GM23338 (cell line): ENCODE results near the gene FGFR2.

Experiments
- CREB1 ChIP-seq: fragments of 250-450 bp; sonication (Bioruptor Pico); IDR thresholded peaks from 2 replicates; pipeline ENCODE4 v1.5.0; 2020; ENCODE audit warnings: low read depth, mild to moderate bottlenecking, moderate library complexity
- CTCF ChIP-seq, 2 experiments: fragments of 200-600 bp in 1 of 2; sonication (generic) in 1 of 2; conservative IDR thresholded peaks; 2 replicates each; pipeline versions ENCODE4 v1.5.1 to v1.6.1; 2016 to 2017; ENCODE audit warnings: antibody characterized with exemption in 2 of 2, low read depth in 2 of 2, mild to moderate bottlenecking in 2 of 2, moderate library complexity in 1 of 2
- ETS1 ChIP-seq: IDR thresholded peaks from 2 replicates; pipeline ENCODE4 v1.6.1; 2016; ENCODE audit warnings: antibody characterized with exemption
- EZH2 ChIP-seq: fragments of 200-600 bp; sonication (generic); IDR thresholded peaks from one replicate; pipeline ENCODE4 v1.8.0; 2017; ENCODE audit warnings: antibody characterized with exemption, mild to moderate bottlenecking, low read depth; ENCODE audit not compliant: unreplicated experiment
- EZH2phosphoT487 ChIP-seq: fragments of 200-600 bp; sonication (generic); IDR thresholded peaks from one replicate; pipeline ENCODE4 v1.8.1; 2018; ENCODE audit warnings: antibody characterized with exemption; ENCODE audit not compliant: unreplicated experiment
- JUNB ChIP-seq: IDR thresholded peaks from one replicate; pipeline ENCODE4 v1.6.1; 2016; ENCODE audit warnings: antibody characterized with exemption; ENCODE audit not compliant: unreplicated experiment
- NANOG ChIP-seq: IDR thresholded peaks from 2 replicates; pipeline ENCODE4 v1.6.1; 2016; ENCODE audit warnings: antibody characterized with exemption, borderline replicate concordance
- POLR2AphosphoS5 ChIP-seq: IDR thresholded peaks from 2 replicates; pipeline ENCODE4 v1.6.1; 2016; ENCODE audit warnings: antibody characterized with exemption, low read depth
- STAT1 ChIP-seq: IDR thresholded peaks from one replicate; pipeline ENCODE4 v1.6.1; 2016; ENCODE audit warnings: antibody characterized with exemption; ENCODE audit not compliant: unreplicated experiment
- ZNF114 ChIP-seq: fragments of 250-450 bp; sonication (Bioruptor Pico); IDR thresholded peaks from 2 replicates; pipeline ENCODE4 v1.5.0; 2020; ENCODE audit warnings: mild to moderate bottlenecking, moderate library complexity
- ZNF331 ChIP-seq: fragments of 250-450 bp; sonication (Bioruptor Pico); IDR thresholded peaks from 2 replicates; pipeline ENCODE4 v1.5.0; 2020; ENCODE audit warnings: low read depth, mild to moderate bottlenecking, moderate library complexity
- TF ChIP-seq, protein P1 (sequence below): IDR thresholded peaks from one replicate; pipeline ENCODE4 v1.6.1; 2018; ENCODE audit warnings: antibody characterized with exemption; ENCODE audit not compliant: unreplicated experiment
- TF ChIP-seq, protein P2 (sequence below): fragments of 250-450 bp; sonication (Bioruptor Pico); IDR thresholded peaks from 2 replicates; pipeline ENCODE4 v1.5.0; 2020; ENCODE audit warnings: mild to moderate bottlenecking, moderate library complexity

- TF ChIP-seq EZH2 (no peak), CTCF (conservative IDR thresholded peaks at IDR 0.05; ENCODE audit: low read depth in 2 of 2) (no peak), ETS1 (no peak), POLR2AphosphoS5 (no peak), JUNB (no peak), CREB1 (no peak), EZH2phosphoT487 (no peak), ZNF114 (no peak), NANOG (no peak), STAT1 (no peak), ZNF331 (CRISPR knock-in tag) (no peak)
- TF ChIP-seq, protein P1, sequence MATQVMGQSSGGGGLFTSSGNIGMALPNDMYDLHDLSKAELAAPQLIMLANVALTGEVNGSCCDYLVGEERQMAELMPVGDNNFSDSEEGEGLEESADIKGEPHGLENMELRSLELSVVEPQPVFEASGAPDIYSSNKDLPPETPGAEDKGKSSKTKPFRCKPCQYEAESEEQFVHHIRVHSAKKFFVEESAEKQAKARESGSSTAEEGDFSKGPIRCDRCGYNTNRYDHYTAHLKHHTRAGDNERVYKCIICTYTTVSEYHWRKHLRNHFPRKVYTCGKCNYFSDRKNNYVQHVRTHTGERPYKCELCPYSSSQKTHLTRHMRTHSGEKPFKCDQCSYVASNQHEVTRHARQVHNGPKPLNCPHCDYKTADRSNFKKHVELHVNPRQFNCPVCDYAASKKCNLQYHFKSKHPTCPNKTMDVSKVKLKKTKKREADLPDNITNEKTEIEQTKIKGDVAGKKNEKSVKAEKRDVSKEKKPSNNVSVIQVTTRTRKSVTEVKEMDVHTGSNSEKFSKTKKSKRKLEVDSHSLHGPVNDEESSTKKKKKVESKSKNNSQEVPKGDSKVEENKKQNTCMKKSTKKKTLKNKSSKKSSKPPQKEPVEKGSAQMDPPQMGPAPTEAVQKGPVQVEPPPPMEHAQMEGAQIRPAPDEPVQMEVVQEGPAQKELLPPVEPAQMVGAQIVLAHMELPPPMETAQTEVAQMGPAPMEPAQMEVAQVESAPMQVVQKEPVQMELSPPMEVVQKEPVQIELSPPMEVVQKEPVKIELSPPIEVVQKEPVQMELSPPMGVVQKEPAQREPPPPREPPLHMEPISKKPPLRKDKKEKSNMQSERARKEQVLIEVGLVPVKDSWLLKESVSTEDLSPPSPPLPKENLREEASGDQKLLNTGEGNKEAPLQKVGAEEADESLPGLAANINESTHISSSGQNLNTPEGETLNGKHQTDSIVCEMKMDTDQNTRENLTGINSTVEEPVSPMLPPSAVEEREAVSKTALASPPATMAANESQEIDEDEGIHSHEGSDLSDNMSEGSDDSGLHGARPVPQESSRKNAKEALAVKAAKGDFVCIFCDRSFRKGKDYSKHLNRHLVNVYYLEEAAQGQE: no peak
- TF ChIP-seq, protein P2, sequence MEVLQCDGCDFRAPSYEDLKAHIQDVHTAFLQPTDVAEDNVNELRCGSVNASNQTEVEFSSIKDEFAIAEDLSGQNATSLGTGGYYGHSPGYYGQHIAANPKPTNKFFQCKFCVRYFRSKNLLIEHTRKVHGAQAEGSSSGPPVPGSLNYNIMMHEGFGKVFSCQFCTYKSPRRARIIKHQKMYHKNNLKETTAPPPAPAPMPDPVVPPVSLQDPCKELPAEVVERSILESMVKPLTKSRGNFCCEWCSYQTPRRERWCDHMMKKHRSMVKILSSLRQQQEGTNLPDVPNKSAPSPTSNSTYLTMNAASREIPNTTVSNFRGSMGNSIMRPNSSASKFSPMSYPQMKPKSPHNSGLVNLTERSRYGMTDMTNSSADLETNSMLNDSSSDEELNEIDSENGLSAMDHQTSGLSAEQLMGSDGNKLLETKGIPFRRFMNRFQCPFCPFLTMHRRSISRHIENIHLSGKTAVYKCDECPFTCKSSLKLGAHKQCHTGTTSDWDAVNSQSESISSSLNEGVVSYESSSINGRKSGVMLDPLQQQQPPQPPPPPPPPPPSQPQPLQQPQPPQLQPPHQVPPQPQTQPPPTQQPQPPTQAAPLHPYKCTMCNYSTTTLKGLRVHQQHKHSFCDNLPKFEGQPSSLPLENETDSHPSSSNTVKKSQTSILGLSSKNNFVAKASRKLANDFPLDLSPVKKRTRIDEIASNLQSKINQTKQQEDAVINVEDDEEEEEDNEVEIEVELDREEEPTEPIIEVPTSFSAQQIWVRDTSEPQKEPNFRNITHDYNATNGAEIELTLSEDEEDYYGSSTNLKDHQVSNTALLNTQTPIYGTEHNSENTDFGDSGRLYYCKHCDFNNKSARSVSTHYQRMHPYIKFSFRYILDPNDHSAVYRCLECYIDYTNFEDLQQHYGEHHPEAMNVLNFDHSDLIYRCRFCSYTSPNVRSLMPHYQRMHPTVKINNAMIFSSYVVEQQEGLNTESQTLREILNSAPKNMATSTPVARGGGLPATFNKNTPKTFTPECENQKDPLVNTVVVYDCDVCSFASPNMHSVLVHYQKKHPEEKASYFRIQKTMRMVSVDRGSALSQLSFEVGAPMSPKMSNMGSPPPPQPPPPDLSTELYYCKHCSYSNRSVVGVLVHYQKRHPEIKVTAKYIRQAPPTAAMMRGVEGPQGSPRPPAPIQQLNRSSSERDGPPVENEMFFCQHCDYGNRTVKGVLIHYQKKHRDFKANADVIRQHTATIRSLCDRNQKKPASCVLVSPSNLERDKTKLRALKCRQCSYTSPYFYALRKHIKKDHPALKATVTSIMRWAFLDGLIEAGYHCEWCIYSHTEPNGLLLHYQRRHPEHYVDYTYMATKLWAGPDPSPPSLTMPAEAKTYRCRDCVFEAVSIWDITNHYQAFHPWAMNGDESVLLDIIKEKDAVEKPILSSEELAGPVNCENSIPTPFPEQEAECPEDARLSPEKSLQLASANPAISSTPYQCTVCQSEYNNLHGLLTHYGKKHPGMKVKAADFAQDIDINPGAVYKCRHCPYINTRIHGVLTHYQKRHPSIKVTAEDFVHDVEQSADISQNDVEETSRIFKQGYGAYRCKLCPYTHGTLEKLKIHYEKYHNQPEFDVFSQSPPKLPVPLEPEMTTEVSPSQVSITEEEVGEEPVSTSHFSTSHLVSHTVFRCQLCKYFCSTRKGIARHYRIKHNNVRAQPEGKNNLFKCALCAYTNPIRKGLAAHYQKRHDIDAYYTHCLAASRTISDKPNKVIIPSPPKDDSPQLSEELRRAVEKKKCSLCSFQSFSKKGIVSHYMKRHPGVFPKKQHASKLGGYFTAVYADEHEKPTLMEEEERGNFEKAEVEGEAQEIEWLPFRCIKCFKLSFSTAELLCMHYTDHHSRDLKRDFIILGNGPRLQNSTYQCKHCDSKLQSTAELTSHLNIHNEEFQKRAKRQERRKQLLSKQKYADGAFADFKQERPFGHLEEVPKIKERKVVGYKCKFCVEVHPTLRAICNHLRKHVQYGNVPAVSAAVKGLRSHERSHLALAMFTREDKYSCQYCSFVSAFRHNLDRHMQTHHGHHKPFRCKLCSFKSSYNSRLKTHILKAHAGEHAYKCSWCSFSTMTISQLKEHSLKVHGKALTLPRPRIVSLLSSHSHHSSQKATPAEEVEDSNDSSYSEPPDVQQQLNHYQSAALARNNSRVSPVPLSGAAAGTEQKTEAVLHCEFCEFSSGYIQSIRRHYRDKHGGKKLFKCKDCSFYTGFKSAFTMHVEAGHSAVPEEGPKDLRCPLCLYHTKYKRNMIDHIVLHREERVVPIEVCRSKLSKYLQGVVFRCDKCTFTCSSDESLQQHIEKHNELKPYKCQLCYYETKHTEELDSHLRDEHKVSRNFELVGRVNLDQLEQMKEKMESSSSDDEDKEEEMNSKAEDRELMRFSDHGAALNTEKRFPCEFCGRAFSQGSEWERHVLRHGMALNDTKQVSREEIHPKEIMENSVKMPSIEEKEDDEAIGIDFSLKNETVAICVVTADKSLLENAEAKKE: no peak
Observed at GRCh38 chr10:121478556-121478955, 119.7 kb downstream of the FGFR2 start.
